Panc1 (cell line): ENCODE measurements around the gene VTI1A. TPM values are rescaled to one million over a fixed set of nuclear protein-coding genes. Genes with fewer than 3 reads are reported as not detected.

ENCODE experiments used
- ATAC-seq: fragments of 200-7000 bp; cut with Tn5 transposase; 2 replicates; pipeline ENCODE4 v1.9.1; 2020; ENCODE audit warnings: mild to moderate bottlenecking, moderate library complexity
- BruUV-seq: library from RNA; stranded (reverse); fragments of 400-500 nt; replicated peaks from 2 replicates; lab custom pipeline; 2021; lab: Mats Ljungman, UMichigan
- CTCF ChIA-PET: fragments of 300-600 bp; sonication (Branson Sonifier 250); formaldehyde crosslinking; loops from one replicate; lab custom pipeline; 2022; ENCODE audit warnings: antibody characterized with exemption; lab: Charles Lee
- POLR2A ChIA-PET: fragments of 300-600 bp; sonication (Branson Sonifier 250); formaldehyde crosslinking; loops from one replicate; lab custom pipeline; 2022; ENCODE audit warnings: antibody characterized with exemption; lab: Charles Lee
- DNase-seq: peaks from one replicate; pipeline ENCODE4 v3.0.0-alpha.2; 2010; ENCODE audit warnings: low read depth, low spot score
- H3K27ac ChIP-seq: 2 replicates; pipeline ENCODE4 v1.5.1; 2011; ENCODE audit warnings: mild to moderate bottlenecking, low read length, inconsistent platforms
- H3K27me3 ChIP-seq: fragments of 200-500 bp; sonication (Bioruptor generic); 2 replicates; pipeline ENCODE4 v1.6.0; 2014; ENCODE audit warnings: low read length, inconsistent platforms; ENCODE audit not compliant: control insufficient read depth, insufficient read depth
- H3K36me3 ChIP-seq: fragments of 200-500 bp; sonication (Bioruptor generic); 2 replicates; pipeline ENCODE4 v1.5.1; 2014; ENCODE audit warnings: inconsistent platforms, mild to moderate bottlenecking, low read length, moderate library complexity; ENCODE audit not compliant: control insufficient read depth, insufficient read depth
- H3K4me1 ChIP-seq: 2 replicates; pipeline ENCODE4 v1.5.1; 2011; ENCODE audit warnings: inconsistent platforms, mild to moderate bottlenecking, low read length, moderate library complexity; ENCODE audit not compliant: control insufficient read depth, insufficient read depth
- H3K4me3 ChIP-seq, 2 experiments: 2 replicates each; pipeline ENCODE4 v1.5.1; 2011 to 2012; ENCODE audit warnings: low read depth in 2 of 2, low read length in 2 of 2, mild to moderate bottlenecking in 2 of 2, inconsistent platforms in 1 of 2, moderate library complexity in 1 of 2
- H3K9me3 ChIP-seq: fragments of 200-500 bp; sonication (Bioruptor generic); 2 replicates; pipeline ENCODE4 v1.5.1; 2014; ENCODE audit warnings: low read depth, mild to moderate bottlenecking, inconsistent platforms, low read length, moderate library complexity; ENCODE audit not compliant: control insufficient read depth, insufficient read depth
- POLR2AphosphoS5 ChIP-seq: IDR thresholded peaks from 2 replicates; pipeline ENCODE4 v1.6.1; 2012; ENCODE audit warnings: mild to moderate bottlenecking, low read depth, low read length, moderate library complexity
- REST ChIP-seq, 2 experiments: IDR thresholded peaks; 2 replicates each; pipeline ENCODE4 v1.6.1; 2011 to 2012; ENCODE audit warnings: low read depth in 2 of 2, control low read depth in 1 of 2, low read length in 1 of 2, mild to moderate bottlenecking in 1 of 2, moderate library complexity in 1 of 2; ENCODE audit not compliant: insufficient read depth in 1 of 2
- SIN3A ChIP-seq: IDR thresholded peaks from 2 replicates; pipeline ENCODE4 v1.6.1; 2012; ENCODE audit warnings: low read depth, mild to moderate bottlenecking, low read length, moderate library complexity, borderline replicate concordance; ENCODE audit not compliant: insufficient read depth
- TCF7L2 ChIP-seq: IDR thresholded peaks from 2 replicates; pipeline ENCODE4 v1.6.1; 2011; ENCODE audit warnings: mild to moderate bottlenecking, low read depth, low read length, inconsistent platforms
- in situ Hi-C: cut with HindIII; loops from 2 replicates; pipeline ENCODE4 v1.10.0; 2016; ENCODE audit warnings: low sequenced_read_pairs, low pct_unique_long_range_greater_than_20kb
- intact Hi-C: fragments of 100-400 bp; cut with micrococcal nuclease; formaldehyde crosslinking; loops from one replicate; pipeline ENCODE4 v1.10.0; 2022; ENCODE audit not compliant: unreplicated experiment
- total RNA-seq: library from RNA; stranded (reverse); gene quantifications from one replicate; pipeline ENCODE4 v1.2.1, GENCODE V29; 2021; ENCODE audit not compliant: unreplicated experiment
- TF ChIP-seq, protein P1 (sequence below): fragments of 450-650 bp; IDR thresholded peaks from 2 replicates; pipeline ENCODE4 v1.5.1; 2017; ENCODE audit warnings: mild to moderate bottlenecking

Gene VTI1A
- total RNA-seq, 1 experiment from 2014 or later, result 36.3 TPM

DNA sequence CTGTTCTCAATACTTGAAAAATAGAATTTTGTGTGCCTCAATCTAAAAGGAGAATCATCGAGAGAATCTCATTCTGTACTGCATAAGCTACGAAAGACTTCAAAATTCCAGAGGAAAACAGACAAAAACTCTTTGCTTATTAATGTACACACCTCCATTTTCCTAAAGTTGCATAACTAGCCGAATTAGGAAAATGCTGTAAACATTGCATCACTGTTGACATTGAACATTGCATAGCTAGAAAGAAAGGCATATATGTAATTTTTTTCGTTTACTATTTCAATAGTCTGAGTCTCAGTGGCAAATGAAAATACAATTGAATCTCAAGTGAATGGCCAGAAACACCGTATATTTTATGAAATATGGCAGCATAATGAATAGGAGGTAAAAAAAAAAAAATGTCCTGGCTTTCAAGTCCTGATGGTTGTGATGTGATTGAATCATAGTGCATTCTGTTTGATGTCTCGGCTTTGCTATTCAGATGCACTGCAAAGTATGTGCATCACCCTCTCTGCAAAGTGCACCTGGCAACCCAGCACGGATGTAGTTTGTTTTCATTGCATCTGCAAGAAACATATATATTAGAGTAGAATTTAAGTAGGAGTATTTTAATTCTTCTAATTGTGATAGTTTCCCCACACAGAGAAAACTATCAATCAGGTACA, 196.7 kb downstream of the VTI1A start:
- no peak overlapping the region for H3K27ac ChIP-seq
- ChIA-PET POLR2A (interaction anchor here (0.5 kb wide), 1 partner anchor 306 kb away, joined by 12 read pairs; no protein-coding TSS in a partner anchor), CTCF (interaction anchor here (0.7 kb wide), 1 partner anchor 874 kb away, joined by 3 read pairs; no protein-coding TSS in a partner anchor)
- in situ Hi-C loops, result no loop called here
- intact Hi-C loops, result no loop called here
- no TSS peak for BruUV-seq
- no peak for ATAC-seq
- no peak for DNase-seq
- H3K9me3 ChIP-seq, result no peaks in the 10 kb centered on the region
- H3K4me1 ChIP-seq, result no peaks in the 10 kb centered on the region
- no peak overlapping the region for H3K4me3 ChIP-seq
- H3K27me3 ChIP-seq, result no peaks in the 10 kb centered on the region
- no peaks in the 10 kb centered on the region for H3K36me3 ChIP-seq
- no peak for TF ChIP-seq POLR2AphosphoS5

- no peak for ATAC-seq
- Histone ChIP-seq H3K27me3 (no peaks in the 10 kb centered on the region), H3K4me1 (no peaks in the 10 kb centered on the region), H3K4me3 (no peak overlapping the region), H3K36me3 (no peaks in the 10 kb centered on the region), H3K9me3 (no peaks in the 10 kb centered on the region), H3K27ac (no peak overlapping the region)
- TF ChIP-seq, protein P1, sequence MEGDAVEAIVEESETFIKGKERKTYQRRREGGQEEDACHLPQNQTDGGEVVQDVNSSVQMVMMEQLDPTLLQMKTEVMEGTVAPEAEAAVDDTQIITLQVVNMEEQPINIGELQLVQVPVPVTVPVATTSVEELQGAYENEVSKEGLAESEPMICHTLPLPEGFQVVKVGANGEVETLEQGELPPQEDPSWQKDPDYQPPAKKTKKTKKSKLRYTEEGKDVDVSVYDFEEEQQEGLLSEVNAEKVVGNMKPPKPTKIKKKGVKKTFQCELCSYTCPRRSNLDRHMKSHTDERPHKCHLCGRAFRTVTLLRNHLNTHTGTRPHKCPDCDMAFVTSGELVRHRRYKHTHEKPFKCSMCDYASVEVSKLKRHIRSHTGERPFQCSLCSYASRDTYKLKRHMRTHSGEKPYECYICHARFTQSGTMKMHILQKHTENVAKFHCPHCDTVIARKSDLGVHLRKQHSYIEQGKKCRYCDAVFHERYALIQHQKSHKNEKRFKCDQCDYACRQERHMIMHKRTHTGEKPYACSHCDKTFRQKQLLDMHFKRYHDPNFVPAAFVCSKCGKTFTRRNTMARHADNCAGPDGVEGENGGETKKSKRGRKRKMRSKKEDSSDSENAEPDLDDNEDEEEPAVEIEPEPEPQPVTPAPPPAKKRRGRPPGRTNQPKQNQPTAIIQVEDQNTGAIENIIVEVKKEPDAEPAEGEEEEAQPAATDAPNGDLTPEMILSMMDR, result no peak
- no peak for TF ChIP-seq SIN3A
- no peak for TF ChIP-seq TCF7L2
- TF ChIP-seq REST (IDR thresholded peaks at IDR 0.05; ENCODE audit: insufficient read depth in 1 of 2, low read depth in 2 of 2, low read length in 1 of 2), result no peak
- TF ChIP-seq POLR2AphosphoS5, result no peak
- DNase-seq, result no peak
- intact Hi-C loops (no loop called here), in situ Hi-C loops (no loop called here)
- no TSS peak for BruUV-seq
- POLR2A ChIA-PET, result no interaction called here
- CTCF ChIA-PET, result no interaction called here
These were observed 197.2 kb downstream of the VTI1A start for GRCh38 chr10:112644265-112644645.
